Panc1 (cell line): ENCODE measurements around the gene TAGLN2. TPM values are rescaled to one million over a fixed set of nuclear protein-coding genes. Genes with fewer than 3 reads are reported as not detected.

Experiments
- microRNA-seq: library from miRNA; unstranded; fragments of <30 nt; microRNA quantifications from one replicate; pipeline ENCODE4 v1.1.0, GENCODE V29; 2020; ENCODE audit not compliant: unreplicated experiment
- total RNA-seq: library from RNA; stranded (reverse); gene quantifications from one replicate; pipeline ENCODE4 v1.2.1, GENCODE V29; 2021; ENCODE audit not compliant: unreplicated experiment

The TAGLN2 gene
- total RNA-seq, 1 experiment from 2014 or later: 474 TPM

Small RNAs within 50 kb of the gene (microRNA-seq; reads per million reads assigned to microRNA genes)
- not detected for gene MIR4259

Other genes with a start within 250 kb of the TAGLN2 start
- 0.90 TPM for gene CRP, start 210.9 kb downstream of the TAGLN2 start, total RNA-seq
- gene DUSP23, start 144.5 kb downstream of the TAGLN2 start, total RNA-seq: 36.1 TPM
- gene FCRL6, start 123.1 kb downstream of the TAGLN2 start, total RNA-seq: not detected
- not detected for gene SLAMF8, start 98.6 kb downstream of the TAGLN2 start, total RNA-seq
- gene VSIG8, start 62.9 kb downstream of the TAGLN2 start, total RNA-seq: not detected
- gene CFAP45, start 25.3 kb downstream of the TAGLN2 start, total RNA-seq: 1.6 TPM
- 0.51 TPM for gene IGSF9, start 20.1 kb upstream of the TAGLN2 start, total RNA-seq
- gene SLAMF9, start 28.7 kb upstream of the TAGLN2 start, total RNA-seq: not detected
- 4.4 TPM for gene PIGM, start 106.5 kb upstream of the TAGLN2 start, total RNA-seq
- 0.08 TPM for gene KCNJ10, start 144.7 kb upstream of the TAGLN2 start, total RNA-seq
- gene KCNJ9, start 156.0 kb upstream of the TAGLN2 start, total RNA-seq: not detected
- 18.8 TPM for gene IGSF8, start 173.1 kb upstream of the TAGLN2 start, total RNA-seq
- gene ATP1A2, start 190.3 kb upstream of the TAGLN2 start, total RNA-seq: 0.15 TPM
- not detected for gene ATP1A4, start 226.1 kb upstream of the TAGLN2 start, total RNA-seq